ENCODE data around the gene AUTS2.

AUTS2 gene

GRCh38 chr7:70377957-70378356, 779.7 kb downstream of the AUTS2 start:
- DNase-seq (ENCODE audit: low read depth in 2 of 2) = no peak

- DNase-seq (ENCODE audit: low read depth in 2 of 2) = no peak
Measured at GRCh38 chr7:70379210-70379609, 780.9 kb downstream of the AUTS2 start.

- DNase-seq (ENCODE audit: low read depth in 2 of 2) = no peak
Measured at GRCh38 chr7:70380421-70381015, 782.2 kb downstream of the AUTS2 start.

- DNase-seq (ENCODE audit: low read depth in 2 of 2) = no peak
Measured at GRCh38 chr7:70383066-70383782, 784.9 kb downstream of the AUTS2 start.

- no peak for DNase-seq (ENCODE audit: low read depth in 2 of 2)
Measured at GRCh38 chr7:70384024-70384423, 785.7 kb downstream of the AUTS2 start.

GRCh38 chr7:70384891-70385290, 786.6 kb downstream of the AUTS2 start:
- DNase-seq (ENCODE audit: low read depth in 2 of 2) = no peak

GRCh38 chr7:70387217-70387616, 788.9 kb downstream of the AUTS2 start:
- no peak for DNase-seq (ENCODE audit: low read depth in 2 of 2)

GRCh38 chr7:70389531-70390151, 791.4 kb downstream of the AUTS2 start:
- no peak for DNase-seq (ENCODE audit: low read depth in 2 of 2)

- no peak for DNase-seq (ENCODE audit: low read depth in 2 of 2)
Measured at GRCh38 chr7:70390251-70390650, 792.0 kb downstream of the AUTS2 start.

GRCh38 chr7:70392256-70392876, 794.1 kb downstream of the AUTS2 start:
- no peak for DNase-seq (ENCODE audit: low read depth in 2 of 2)

- no peak for DNase-seq (ENCODE audit: low read depth in 2 of 2)
Measured at GRCh38 chr7:70392877-70393435, 794.7 kb downstream of the AUTS2 start.

- no peak for DNase-seq (ENCODE audit: low read depth in 2 of 2)
Measured at GRCh38 chr7:70393956-70394355, 795.7 kb downstream of the AUTS2 start.

GRCh38 chr7:70400829-70401380, 802.6 kb downstream of the AUTS2 start:
- no peak for DNase-seq (ENCODE audit: low read depth in 2 of 2)

GRCh38 chr7:70402069-70402468, 803.8 kb downstream of the AUTS2 start:
- no peak for DNase-seq (ENCODE audit: low read depth in 2 of 2)

GRCh38 chr7:70405241-70405640, 807.0 kb downstream of the AUTS2 start:
- DNase-seq (ENCODE audit: low read depth in 2 of 2) = no peak

GRCh38 chr7:70406186-70406949, 808.1 kb downstream of the AUTS2 start:
- DNase-seq (ENCODE audit: low read depth in 2 of 2) = no peak

GRCh38 chr7:70406950-70407209, 808.6 kb downstream of the AUTS2 start:
- no peak for DNase-seq (ENCODE audit: low read depth in 2 of 2)

GRCh38 chr7:70408477-70408876, 810.2 kb downstream of the AUTS2 start:
- DNase-seq (ENCODE audit: low read depth in 2 of 2) = no peak

GRCh38 chr7:70408891-70409290, 810.6 kb downstream of the AUTS2 start:
- DNase-seq (ENCODE audit: low read depth in 2 of 2) = no peak

- no peak for DNase-seq (ENCODE audit: low read depth in 2 of 2)
Measured at GRCh38 chr7:70410134-70410750, 812.0 kb downstream of the AUTS2 start.

- no peak for DNase-seq (ENCODE audit: low read depth in 2 of 2)
Measured at GRCh38 chr7:70414368-70414767, 816.1 kb downstream of the AUTS2 start.

Measured in activated CD8-positive, alpha-beta memory T cell treated with anti-CD3 and anti-CD28 coated beads for 4 hours (primary cell).